Inflammatory macrophage treated with lipopolysaccharide for 4 hours (primary cell): ENCODE results near the gene SAXO2.
"Not testable (repeated sequence)": the region's sequence is repeated elsewhere in the genome, so short reads cannot be mapped to it uniquely, and the experiment has no call there.

Experiments
- DNase-seq: peaks from one replicate; pipeline ENCODE4 v3.0.0-alpha.2; 2020

SAXO2 gene

GRCh38 chr15:82288202-82288601 is 25.6 kb downstream of the SAXO2 start:
- DNase-seq, result not testable (repeated sequence)

- DNase-seq, result peak; percentile 48
Measured at GRCh38 chr15:82292271-82292670, 29.7 kb downstream of the SAXO2 start.

GRCh38 chr15:82294061-82294690 is 31.6 kb downstream of the SAXO2 start:
- DNase-seq, result no peak

- no peak for DNase-seq
Measured at GRCh38 chr15:82297546-82297945, 34.9 kb downstream of the SAXO2 start.

GRCh38 chr15:82298032-82298431 is 35.4 kb downstream of the SAXO2 start:
- DNase-seq, result no peak

GRCh38 chr15:82298520-82298919 is 35.9 kb downstream of the SAXO2 start:
- DNase-seq, result no peak

- DNase-seq, result not testable (repeated sequence)
Measured at GRCh38 chr15:82299511-82299914, 36.9 kb downstream of the SAXO2 start.

GRCh38 chr15:82300326-82300725 is 37.7 kb downstream of the SAXO2 start:
- DNase-seq, result not testable (repeated sequence)

- no peak for DNase-seq
Measured at GRCh38 chr15:82300883-82301282, 38.3 kb downstream of the SAXO2 start.

- DNase-seq, result no peak
Measured at GRCh38 chr15:82301296-82302016, 38.8 kb downstream of the SAXO2 start.

- DNase-seq, result no peak
Measured at GRCh38 chr15:82303956-82304777, 41.5 kb downstream of the SAXO2 start.

GRCh38 chr15:82304778-82305090 is 42.1 kb downstream of the SAXO2 start:
- DNase-seq, result no peak

- DNase-seq, result no peak
Measured at GRCh38 chr15:82305621-82306048, 43.0 kb downstream of the SAXO2 start.

GRCh38 chr15:82306791-82307713 is 44.4 kb downstream of the SAXO2 start:
- DNase-seq, result no peak

- DNase-seq, result no peak
Measured at GRCh38 chr15:82307714-82308081, 45.1 kb downstream of the SAXO2 start.

- no peak for DNase-seq
Measured at GRCh38 chr15:82309802-82310201, 47.2 kb downstream of the SAXO2 start.

- not testable (repeated sequence) for DNase-seq
Measured at GRCh38 chr15:82311321-82311720, 48.7 kb downstream of the SAXO2 start.

GRCh38 chr15:82312586-82313349 is 50.1 kb downstream of the SAXO2 start:
- DNase-seq, result no peak

GRCh38 chr15:82313446-82313845 is 50.8 kb downstream of the SAXO2 start:
- no peak for DNase-seq

- not testable (repeated sequence) for DNase-seq
Measured at GRCh38 chr15:82313951-82314768, 51.5 kb downstream of the SAXO2 start.
